ENCODE measurements around the gene UPK1A. TPM values are rescaled to one million over a fixed set of nuclear protein-coding genes. Genes with fewer than 3 reads are reported as not detected.

Gene UPK1A
- total and polyA plus RNA-seq, 9 of the 15 experiments (the other 6 are each of a cell fraction or from before 2014, with no cell fraction given), result 0.06 to 0.13 TPM; not detected in 7

GRCh38 chr19:35716801-35717664 is 50.7 kb downstream of the UPK1A start (continued):
- TF ChIP-seq SMARCC2 (IDR thresholded peaks at IDR 0.05; ENCODE audit: low read depth), result no peak
- TF ChIP-seq ARID4B (CRISPR knock-in tag; IDR thresholded peaks at IDR 0.05), result peak; percentile 93
- no peak for TF ChIP-seq ZNF764 (CRISPR knock-in tag; IDR thresholded peaks at IDR 0.05; ENCODE audit: low read depth)
- no peak for TF ChIP-seq ZC3H8 (IDR thresholded peaks at IDR 0.05)
- TF ChIP-seq ZNF133 (CRISPR knock-in tag; IDR thresholded peaks at IDR 0.05), result no peak
- no peak for TF ChIP-seq ZNF778 (CRISPR knock-in tag; IDR thresholded peaks at IDR 0.05)
- TF ChIP-seq SMAD4 (CRISPR knock-in tag; conservative IDR thresholded peaks at IDR 0.05), result 0 out of 2 replicates have a peak, but pooled peaks have one; percentile 16
- TF ChIP-seq CBX1 (IDR thresholded peaks at IDR 0.05; ENCODE audit: low read depth), result no peak; the same call in 1 of the 2 replicates
- no peak for TF ChIP-seq GTF3C2 (IDR thresholded peaks at IDR 0.05; ENCODE audit: borderline replicate concordance, extremely low read depth, insufficient read length)

Measured in K562 (cell line).